Epithelial cell of proximal tubule (primary cell): ENCODE results near the gene KCTD15. TPM values are rescaled to one million over a fixed set of nuclear protein-coding genes. Genes with fewer than 3 reads are reported as not detected.

Experiments used
- DNase-seq: peaks from one replicate; pipeline ENCODE4 v3.0.0-alpha.2; 2011; ENCODE audit warnings: low read depth
- H3K4me3 ChIP-seq: 2 replicates; pipeline ENCODE4 v1.5.1; 2011; ENCODE audit warnings: low read depth, mild to moderate bottlenecking, low read length
- CTCF ChIP-seq: conservative IDR thresholded peaks from 2 replicates; pipeline ENCODE4 v1.5.1; 2012; ENCODE audit warnings: low read depth, mild to moderate bottlenecking, low read length
- total RNA-seq: library from RNA; depleted of rRNA; stranded (reverse); fragments of >200 nt; gene quantifications from 2 replicates; pipeline ENCODE4 v1.2.3, GENCODE V29; 2015

Gene KCTD15
- total RNA-seq, 1 donor from 2014 or later: 22.4 TPM

GRCh38 chr19:33819506-33819879 lies 22.8 kb downstream of the KCTD15 start:
- no peak overlapping the region for H3K4me3 ChIP-seq
- DNase-seq: no peak
- no peak for TF ChIP-seq CTCF

GRCh38 chr19:33819880-33820781 lies 23.5 kb downstream of the KCTD15 start:
- no peak for DNase-seq
- no peak overlapping the region for H3K4me3 ChIP-seq
- TF ChIP-seq CTCF: no peak

GRCh38 chr19:33821871-33822270 lies 25.2 kb downstream of the KCTD15 start:
- DNase-seq: no peak
- TF ChIP-seq CTCF: no peak

GRCh38 chr19:33823341-33823740 lies 26.7 kb downstream of the KCTD15 start:
- DNase-seq: no peak
- no peak overlapping the region for H3K4me3 ChIP-seq
- no peak for TF ChIP-seq CTCF

More at GRCh38 chr19:33821871-33822270, 25.2 kb downstream of the KCTD15 start:
- no peak overlapping the region for H3K4me3 ChIP-seq

- DNase-seq: no peak
- H3K4me3 ChIP-seq: no peak overlapping the region
- TF ChIP-seq CTCF: no peak
Observed at GRCh38 chr19:33825556-33825955, 28.9 kb downstream of the KCTD15 start.

GRCh38 chr19:33826521-33826920 lies 29.9 kb downstream of the KCTD15 start:
- no peak for TF ChIP-seq CTCF
- no peak for DNase-seq
- no peak overlapping the region for H3K4me3 ChIP-seq
